Activated CD8-positive, alpha-beta memory T cell treated with anti-CD3 and anti-CD28 coated beads, Interleukin-2, amount 50 U/mL, for 1 hour (primary cell): ENCODE results near the gene FBN2.

ENCODE experiments used
- DNase-seq: peaks from one replicate; pipeline ENCODE4 v3.0.0-alpha.2; 2020; ENCODE audit errors: extremely low read depth

Gene FBN2

DNA sequence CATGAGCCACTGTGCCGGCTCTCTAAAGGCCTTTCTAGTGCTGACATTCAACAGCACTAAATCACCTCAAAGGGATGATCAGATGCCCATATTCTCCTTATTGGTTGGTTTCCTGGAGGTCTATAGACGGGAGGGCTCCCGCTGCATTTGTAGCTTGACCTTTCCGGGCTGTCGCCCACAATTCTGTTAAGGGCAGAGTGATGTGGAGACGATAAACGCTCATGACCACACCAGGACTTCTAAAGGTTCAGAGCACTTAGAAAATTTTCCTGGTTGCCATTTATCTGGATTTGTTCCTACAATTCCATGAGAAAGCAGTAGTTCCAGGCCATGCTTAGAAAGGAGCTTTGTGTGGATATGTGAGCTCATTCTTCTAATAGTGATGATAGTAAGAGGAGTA is 284.2 kb downstream of the FBN2 start:
- DNase-seq, result no peak

DNA sequence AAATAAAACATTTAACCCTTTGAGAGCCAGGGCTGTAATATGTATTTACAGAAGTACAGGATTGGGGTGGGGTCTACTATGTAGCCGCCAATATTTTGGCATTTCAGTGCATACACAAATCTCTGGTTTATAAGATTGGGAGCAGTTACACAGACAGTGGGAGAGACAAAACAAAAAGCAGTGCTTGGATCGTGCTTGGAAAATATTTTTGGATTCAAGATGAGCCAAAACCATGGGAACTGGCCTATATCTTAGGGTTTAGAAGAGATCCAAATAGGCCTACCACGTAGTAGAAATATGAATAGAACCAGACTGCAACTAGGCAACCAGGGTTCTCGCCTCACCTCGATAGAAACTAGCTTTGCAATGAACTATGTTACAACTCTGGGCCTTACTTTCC is 284.9 kb downstream of the FBN2 start:
- DNase-seq, result no peak

DNA sequence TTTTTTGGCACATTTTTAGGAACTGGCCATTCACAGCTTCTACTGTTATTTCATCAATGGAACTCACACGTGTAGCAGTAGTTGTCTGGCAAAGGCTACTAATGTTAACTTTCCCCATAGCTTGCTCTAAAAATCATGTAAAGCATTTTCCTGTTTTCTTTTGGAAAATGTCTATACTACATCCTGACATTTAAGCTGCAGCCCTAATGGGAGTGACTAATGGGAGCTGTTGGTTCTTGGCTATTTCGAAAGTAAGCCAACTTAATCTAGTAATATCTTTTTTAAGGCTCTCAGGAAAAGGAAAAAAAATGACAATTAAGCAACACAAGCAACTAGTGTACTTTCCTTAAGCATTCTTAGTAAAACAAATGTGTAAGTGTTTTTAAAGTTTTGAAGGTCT is 285.3 kb downstream of the FBN2 start:
- DNase-seq, result no peak

DNA sequence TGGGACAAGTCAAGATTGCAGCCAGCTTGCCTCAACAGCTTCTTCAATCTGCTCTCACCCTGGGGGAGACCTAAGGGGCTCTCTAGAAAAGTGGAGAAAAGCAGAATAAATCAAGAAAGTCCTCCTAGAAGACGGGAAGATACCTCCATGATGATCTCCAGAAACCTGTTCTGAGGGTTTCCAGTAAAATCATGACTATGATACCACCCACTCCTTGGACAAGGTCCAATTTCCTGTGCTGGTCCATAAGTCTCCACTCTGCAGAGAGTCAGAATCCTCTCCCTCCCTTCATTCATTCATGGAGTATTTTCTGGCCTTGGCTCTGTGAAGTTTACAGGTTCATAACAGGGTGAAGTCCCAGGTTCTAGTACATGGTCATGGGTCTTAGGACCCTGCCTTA is 285.8 kb downstream of the FBN2 start:
- no peak for DNase-seq

DNA sequence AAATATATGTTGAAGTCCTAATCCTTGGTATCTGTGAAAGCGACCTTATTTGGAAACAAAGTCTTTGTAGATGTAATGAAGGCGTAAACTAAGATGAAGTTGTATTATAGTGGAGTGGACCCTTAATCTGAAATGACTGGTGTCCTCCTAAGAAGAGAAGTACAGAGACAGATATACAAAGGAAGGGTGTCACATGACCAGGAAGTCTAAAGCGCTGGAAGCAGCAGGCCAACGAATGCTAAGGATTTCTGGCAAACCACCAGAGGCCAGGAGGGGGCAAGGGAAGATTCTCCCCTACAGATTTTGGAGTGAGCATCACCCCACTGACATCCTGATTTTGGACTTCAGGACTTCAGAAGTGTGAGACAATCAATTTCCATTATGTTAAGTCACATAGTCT is 292.1 kb downstream of the FBN2 start:
- no peak for DNase-seq

DNA sequence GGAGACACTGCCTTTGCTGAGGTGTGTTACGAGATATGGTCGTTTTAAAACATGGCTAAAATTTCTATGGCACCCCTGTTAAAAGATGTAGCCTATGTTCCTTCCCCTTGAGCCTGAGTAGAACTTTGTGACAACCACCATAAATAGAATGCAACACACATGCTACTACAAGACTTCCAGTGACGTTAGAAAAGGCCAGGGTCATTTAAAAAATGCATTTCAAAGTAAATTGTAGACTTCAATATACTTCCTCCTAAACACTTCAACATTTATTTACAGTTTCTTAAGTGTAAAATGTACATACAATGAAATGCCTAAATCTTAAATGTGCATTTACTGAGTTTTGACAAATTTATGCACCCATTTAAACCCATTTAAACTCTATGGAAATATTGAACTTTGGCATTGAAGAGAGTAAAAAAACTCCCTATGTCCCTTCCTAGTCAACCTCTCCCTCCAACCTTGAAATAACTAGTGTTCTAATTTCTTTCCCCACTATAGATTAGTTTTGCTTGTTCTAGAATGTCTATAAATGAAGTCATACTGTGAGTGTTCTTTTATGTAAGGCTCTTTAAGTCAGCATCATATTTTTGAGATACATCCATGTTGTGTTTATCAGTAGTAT is 294.0 kb downstream of the FBN2 start:
- no peak for DNase-seq

DNA sequence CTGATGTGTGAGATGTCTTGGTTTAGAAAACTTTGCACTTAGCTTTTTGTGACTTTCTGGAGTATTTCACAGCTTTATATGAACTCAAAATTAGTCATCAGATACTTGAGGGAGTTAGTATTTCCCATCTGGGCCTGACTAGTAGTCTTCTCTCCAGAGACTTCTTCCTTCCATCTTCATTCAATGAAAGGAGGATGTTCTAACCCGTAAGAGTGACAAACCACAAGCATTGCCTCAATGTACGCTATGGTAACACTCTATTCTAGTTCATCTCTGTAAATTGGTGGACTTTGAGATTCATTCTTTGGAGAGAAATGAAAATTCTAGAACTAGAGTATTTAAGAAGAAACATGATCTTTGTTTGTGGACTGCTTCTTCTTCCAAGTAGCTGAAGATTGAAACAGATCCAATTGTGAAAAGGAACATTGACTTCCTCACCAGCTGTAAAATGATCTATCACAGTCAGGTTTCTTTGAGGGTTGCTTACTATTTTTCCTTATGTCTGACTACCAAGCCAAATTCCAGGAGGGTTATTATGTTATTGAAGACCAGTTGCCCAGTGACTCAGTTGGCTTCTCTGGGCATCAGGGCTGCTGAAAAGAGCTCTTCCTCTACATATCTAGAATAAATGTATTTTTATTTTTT is 296.9 kb downstream of the FBN2 start:
- DNase-seq, result no peak

DNA sequence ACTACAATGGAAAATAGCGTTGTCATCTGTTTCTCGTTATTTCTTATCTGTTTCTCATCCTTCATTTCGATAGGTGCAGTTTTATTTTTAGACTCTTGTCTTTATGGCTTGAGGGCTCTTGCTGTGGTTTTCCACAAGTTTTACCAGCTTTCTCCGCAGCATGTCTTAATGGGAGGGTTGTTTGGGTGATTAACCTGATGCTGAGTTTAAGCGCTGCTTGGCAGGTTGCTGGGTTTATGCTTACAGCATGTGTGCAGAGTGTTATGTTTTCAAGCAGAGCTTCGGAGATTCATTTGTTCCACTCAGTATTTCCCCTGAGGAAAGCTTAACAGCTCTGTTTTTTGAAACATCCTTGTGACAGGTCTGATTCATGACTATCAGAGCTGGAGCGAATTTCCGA is 300.5 kb downstream of the FBN2 start:
- DNase-seq, result no peak

DNA sequence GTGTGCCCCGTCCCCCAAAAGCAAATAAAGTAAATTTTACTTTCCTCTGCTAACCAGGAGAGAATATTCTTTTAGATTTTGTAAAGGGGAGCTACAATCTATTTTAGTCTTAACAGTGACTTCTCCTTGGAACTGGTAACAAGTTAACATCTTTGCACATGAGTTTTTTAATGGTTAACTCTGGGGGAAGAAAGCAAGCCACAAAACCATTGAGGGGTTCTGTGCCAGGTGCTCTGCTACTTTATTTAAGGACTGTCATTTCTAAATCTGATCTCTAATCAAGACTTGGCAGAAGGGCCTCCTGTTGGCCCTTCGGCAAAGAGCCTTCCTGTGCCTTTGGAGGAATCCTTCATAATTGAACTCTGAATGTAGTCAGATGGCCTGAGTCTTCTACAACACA is 301.0 kb downstream of the FBN2 start:
- no peak for DNase-seq

DNA sequence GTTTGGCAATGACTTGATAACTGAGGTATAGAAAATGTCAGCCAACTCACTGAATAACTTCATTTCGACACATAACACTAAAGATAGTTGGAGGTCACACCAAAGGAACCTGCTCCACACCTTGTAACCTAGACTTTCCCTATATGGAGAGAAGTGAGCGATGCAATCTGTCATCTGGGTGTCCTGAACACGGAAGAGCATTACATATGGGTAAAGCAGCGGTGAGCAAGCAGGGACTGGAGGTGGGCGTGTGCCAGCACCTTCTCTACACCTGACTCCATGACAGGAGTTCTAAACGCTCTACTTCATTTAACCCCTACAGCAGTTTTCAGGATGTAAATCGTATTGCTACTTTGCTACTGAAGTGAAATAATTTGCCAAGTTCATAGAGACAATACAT is 301.7 kb downstream of the FBN2 start:
- no peak for DNase-seq

DNA sequence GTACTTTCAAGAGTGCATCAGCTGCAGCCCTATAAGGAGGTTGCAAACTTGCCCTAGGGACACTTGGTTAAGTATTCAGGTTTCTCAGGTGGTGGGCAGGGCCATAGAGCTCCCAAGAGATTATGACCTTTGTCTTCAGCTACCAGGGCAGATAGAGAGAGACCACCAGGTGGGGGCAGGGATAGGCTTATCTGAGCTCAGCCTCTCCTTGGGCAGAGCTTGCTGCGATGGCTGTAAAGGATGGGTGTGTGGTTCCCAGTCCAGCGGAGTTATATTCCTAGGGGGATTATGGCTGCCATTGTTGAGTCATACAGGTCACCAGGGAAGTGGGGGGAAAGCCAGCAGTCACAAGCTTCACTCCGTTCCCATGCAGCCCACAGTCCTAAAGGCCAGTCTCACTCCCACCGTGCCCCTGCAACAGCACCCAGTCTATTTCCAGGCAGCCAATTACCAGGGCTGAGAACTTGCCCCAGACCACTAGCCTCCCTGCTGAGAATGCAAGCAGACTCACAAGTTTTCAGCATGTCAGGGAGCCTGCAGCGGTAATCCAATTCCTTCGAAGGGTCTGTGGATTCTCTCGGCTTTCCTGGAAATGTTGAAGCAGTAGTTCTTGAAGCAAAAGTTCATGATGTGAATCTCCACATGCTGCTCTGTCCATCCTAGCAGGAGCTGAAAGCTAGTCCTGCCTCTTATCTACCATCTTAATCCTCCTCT is 303.0 kb downstream of the FBN2 start:
- no peak for DNase-seq

DNA sequence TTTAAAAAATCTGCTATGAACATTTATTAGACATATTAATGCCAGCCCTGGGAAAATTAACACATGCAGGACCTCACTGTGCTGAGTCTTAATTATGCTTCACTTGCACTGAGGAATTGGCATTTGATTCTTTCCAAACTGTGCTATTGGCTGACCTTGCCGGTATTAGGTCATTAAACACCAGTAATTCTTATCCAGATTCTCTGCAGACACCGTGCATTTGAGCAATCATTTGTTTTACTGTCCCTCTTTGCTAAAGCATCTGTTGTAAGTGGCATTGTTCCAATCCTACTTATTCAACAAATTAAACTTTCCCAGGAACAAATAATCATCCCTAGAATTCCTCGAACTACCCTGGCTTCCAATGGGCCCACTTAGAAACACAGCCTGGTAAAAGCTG is 309.5 kb downstream of the FBN2 start:
- no peak for DNase-seq

DNA sequence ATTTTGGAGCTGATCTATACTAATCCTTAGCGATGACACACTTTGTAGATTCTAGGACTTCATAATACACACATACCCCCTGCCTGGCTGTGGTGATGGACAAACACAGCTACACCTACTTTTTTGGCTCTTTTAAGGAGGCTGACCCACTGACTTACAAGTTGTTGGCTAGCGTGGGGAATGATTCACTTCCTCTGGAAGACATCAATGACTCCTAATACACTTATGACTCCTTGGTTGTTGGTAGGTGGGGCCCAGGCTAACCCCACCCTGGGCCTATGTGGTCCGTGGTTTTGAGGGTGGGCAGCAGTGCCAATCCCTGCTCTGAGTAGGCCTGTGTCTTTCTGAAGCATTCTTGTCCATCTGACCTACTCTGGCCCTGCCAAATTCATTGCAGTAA is 310.0 kb downstream of the FBN2 start:
- DNase-seq, result no peak

DNA sequence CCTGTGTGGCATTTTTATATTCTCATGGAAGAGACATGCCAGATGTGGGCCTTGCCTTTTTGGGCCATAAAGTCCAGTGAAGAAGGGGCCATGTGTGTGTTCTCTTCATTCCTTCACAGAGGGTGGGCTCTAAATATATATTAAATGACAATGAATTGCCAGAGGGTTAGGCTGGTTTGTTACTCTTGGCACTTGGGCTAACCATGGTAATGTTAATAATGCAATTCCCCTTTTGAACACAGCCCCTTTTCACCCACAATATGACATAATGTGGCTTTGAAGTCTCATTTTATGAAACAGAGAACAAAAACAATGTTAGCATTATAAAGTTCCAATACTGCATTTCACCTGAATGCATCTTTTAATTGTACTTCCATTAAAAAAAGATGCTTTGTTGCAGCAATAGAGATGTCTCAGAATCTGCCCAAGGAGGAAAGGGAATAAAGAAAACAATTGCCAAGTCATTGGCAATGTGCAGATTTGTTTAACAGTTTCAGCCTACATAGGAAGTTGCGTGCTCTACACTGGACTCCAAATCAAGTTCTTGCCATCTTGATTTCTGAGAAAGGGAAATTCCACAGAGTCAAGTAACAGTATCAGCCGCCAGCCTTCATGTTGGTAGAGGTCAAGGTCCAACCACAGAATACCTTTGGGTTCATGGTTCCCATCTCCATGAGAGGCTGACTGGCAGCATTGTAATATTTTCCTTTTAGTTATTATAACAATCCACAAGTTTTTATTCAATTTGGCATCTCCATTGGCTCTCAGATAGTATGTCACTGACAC is 312.6 kb downstream of the FBN2 start:
- DNase-seq, result no peak

DNA sequence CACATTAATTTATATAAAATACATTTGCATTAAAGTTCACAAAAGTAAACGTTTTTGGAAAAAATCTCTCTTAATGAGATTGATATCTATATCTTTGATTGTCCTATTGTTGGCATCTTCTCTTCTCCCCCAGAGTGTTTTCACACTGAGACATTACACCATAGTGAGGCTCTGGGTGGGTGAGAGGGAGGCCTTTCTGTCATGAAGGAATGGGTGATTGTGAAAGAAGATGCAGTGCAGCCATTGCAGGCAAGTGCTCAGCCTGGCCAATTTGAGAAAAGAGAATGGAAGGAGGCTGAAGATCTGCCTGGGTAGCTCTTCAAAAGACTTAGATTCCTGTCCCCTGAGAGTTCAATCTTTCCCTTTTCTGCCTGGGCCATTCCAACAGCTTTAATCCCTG is 313.7 kb downstream of the FBN2 start:
- DNase-seq, result no peak

DNA sequence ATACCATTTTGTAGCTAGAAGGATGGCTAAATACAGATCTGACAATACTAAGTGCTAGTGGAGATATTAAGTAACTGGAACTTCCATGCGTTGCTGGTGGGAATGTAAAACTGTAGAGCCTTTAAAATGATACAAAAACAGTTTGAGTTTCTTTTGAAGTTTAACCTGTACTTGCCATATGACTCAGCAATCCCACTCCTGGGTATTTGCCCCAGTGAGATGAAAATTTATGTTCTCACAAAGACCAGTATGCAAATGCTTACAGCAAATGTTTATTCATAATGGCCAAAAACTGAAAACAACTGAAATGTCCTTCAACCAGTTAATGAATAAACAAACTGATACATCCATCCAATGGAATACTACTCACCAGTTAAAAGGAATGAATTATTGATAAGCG is 317.2 kb downstream of the FBN2 start:
- DNase-seq, result no peak

DNA sequence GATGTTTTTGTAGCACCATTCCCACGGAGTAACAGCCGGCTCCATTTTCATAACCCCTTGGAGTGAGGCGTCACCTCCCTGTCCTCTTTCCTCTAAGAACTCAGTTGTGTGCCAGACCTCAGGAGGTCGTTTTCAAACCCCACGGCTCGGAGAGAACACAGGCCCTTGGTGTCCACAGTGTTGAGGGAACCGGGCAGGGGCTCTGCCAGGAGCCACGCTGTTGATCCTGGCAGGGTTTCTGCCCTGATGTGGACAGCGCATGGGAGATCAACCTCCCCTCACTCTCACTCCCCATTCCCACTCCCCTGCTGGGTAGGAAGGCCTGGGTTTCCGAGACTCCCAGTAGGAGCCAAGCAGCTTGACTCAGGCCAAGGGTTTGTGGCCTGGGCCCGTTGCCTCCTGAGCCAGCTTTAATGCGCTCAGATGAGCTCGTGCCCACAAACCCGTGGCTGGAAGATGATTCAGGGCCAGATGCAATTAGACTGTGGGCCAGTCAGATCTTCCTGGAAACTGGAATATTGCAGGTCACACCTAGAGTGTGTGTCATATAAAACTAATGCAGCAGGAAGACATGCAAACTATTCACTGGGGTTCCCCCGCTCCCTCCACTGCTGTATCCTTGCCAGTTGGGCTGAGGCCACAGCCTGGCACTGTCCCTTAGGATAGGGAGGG is 321.0 kb downstream of the FBN2 start:
- DNase-seq, result no peak

DNA sequence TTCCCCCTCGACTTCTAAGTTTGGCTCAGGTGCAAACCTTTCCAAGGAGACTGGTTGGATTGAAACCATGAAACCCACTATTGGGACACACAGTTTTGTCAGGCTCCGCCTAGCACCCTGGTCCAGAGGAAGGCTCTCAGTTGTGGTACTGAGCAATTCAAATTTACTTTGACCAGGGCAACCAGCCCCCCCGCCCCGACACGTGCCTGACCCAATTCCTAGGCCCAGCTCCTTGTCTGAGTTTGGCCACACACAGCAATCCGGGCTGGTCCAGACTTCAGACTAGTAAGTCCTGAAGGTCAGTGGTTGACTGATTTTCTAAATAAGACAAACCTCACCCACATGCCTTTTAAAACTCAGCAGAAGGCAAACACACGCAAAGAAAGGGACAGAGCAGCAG is 321.8 kb downstream of the FBN2 start:
- no peak for DNase-seq

DNA sequence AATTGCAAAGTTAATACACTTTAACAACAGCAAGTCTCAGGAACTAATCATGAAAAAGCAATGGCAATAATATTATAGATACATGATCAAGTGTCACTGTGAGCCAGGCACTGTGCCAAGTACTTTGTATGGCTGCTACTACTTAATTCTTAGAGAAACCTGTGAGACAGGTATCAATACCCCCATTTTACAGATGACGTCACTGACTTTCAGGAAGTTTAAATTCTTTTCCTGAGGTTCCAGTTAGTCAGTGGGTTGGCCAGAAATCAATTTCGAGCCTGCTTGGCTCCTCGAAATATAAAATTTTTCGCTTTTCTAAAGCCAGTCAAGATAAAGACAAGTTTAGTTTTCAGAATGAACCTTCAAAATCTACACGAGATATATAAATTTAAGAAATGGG is 324.2 kb downstream of the FBN2 start:
- no peak for DNase-seq

DNA sequence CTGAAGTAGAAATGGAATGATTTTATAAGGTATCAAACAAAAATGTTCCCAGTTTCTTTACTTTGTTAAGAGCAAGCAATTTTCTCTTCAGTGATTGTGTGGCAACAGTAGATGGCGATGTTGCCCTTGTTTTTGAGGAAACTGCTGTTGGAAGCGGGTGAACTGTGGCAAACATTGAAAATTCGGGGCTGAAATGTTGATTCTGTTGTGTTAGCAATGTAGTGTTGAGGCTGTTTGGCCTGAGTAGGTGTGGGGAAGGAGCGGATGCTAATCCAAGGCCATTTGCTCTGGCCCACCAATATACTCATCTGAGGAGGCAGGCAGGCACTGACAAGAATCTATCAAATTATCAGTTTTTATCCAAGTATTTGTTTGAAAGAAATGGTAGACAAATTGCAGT is 324.7 kb downstream of the FBN2 start:
- DNase-seq, result no peak

DNA sequence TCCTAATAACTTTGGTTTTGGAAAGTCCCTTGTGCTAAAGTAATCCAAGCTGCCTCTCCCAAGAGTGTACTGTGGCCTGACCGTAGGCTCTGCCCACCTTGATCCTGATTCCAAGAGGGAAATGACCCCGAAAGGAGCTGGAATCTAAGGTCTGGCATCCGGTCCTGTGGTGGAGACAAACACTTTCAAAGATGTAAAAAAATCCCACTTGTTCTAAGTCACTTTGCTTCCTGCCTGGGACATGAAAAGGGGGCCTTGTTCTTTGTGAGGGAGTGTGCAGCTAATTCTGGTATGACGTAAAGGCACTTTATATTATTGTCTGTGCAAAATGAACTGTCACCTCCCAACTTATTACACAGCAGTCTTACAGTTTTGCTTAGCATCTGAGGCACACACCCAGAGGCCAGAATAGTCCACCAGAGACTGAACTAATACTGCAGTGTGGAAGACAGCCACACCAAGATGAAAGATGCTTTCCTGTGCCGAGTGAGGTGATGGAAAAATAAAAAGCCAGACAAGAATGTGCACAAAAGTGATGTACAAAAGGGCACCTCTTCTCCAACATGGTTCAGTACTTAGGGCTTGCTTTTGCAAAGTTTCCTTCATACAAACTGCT is 325.7 kb downstream of the FBN2 start:
- DNase-seq, result no peak

DNA sequence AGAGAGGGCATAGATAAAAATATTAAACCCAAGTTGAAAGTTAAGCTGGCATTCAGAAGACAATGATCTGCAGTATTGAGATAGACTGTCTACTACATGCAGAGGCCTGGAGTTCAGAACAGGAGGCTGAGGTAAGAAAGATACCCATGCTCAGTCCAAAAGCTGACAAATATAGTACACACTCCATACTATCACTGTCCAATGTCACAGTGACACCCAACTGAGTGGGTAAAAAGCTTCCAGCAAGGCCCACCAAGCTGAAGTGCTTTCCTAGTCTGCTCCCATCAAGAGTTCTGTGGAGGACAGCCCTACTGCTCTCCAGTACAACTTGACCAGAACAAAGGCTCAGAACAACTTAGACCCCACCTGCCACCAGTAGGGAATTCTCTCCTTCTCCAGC is 329.6 kb downstream of the FBN2 start:
- no peak for DNase-seq
